ENCODE data around the gene CNMD.

Gene CNMD
- total RNA-seq: 0 reads per million in 9 experiments

DNA sequence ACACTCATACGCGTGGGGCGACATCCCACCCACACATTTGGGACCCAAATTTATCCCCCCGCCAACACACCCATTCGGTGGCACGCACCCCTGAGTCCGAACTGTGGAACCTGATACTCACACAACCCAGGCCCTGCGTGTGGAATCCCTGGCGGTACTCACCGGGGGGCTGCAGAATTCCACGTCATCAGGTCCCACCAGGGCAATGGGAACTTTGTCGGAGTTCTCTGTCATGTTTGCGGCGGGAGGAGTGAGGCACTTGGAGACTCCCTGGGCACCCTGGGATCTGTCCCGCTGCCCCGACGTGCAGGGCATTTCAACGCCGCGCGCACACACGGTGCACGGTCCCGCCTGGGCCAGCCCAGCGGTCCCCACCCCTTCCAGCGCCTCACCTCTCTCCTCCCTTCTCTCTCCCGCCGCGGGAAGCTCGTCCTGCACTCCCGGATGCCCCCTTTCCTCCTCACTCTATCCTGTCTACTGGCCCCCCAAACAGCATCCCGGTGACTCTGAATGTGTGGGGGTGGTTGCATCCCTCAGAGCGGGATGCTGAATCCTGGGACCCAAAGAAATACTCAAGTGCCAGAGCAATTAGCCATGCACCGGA is at the start of gene CNMD:
TSS of gene CNMD (minus strand) at position 353 of the 604 bp plus-strand sequence. CDS start at position 234, 119 bp downstream.
- peak within 1 kb of the TSS; percentile 51 to 59 for H3K4me3 Mint-ChIP-seq

DNA sequence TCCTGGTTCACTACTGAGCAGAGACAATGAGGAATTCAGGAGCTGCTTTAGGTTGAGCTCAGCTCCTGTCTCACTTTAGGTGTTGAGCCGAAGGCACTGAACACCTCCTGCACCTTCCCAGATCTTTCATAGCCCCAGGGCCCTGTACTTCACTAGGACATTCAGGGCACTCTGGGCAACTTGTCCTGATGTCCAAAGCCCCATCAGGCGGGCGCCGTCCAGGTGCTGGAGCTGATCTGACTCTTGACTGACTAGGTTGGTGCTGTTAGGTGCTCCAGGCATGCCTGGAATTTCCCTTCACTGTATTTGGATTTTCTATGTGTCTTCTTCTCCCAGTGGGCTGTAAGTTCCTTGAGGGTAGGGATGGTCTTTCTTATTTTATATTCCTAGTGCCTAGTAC is 48.4 kb upstream of the CNMD start:
- no peak overlapping the region for H3K27ac Mint-ChIP-seq
- no peak overlapping the region for H3K4me3 Mint-ChIP-seq

More for the DNA sequence above, at the start of gene CNMD:
- H3K9me3 Mint-ChIP-seq: no peaks in the 10 kb centered on the region
- H3K4me1 Mint-ChIP-seq (ENCODE audit: low read depth in 2 of 2): peaks cover 2 to 3% of the 10 kb centered on the region in 2 donors
- DNase-seq: no peak
- H3K27me3 Mint-ChIP-seq: peaks cover 58 to 60% of the 10 kb centered on the region in 2 donors
- ATAC-seq (replicated peaks): no peak
- H3K27ac Mint-ChIP-seq: peak within 1 kb of the TSS in 1 of 2 donors; percentile 31
- H3K36me3 Mint-ChIP-seq (ENCODE audit: insufficient read depth): no peaks in the 10 kb centered on the region

DNA sequence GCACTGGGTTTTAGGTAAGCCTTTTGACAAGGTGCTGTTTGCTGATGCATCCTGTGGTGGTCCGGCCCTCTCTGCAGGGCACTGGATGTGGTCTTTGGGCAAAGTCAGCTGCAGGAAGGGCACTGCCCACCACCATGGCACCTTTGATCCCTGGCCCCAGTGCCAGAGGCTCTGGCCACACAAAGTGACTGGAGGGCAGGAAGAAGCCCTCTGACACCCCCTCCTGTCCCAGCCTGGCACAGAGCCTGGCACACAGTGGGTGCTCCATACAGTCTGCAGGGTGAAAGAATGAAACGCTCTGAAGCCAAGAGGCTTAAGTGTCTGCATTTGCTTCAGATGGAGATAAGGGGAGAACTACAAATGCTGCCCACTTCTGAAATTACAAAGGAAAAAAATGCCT is 47.6 kb upstream of the CNMD start:
- ATAC-seq (replicated peaks) (no peak), DNase-seq (no peak)
- no peaks in the 10 kb centered on the region for H3K4me1 Mint-ChIP-seq (ENCODE audit: low read depth in 2 of 2)
- H3K9me3 Mint-ChIP-seq: no peaks in the 10 kb centered on the region
- no peaks in the 10 kb centered on the region for H3K36me3 Mint-ChIP-seq (ENCODE audit: insufficient read depth)
- no peak overlapping the region for H3K27ac Mint-ChIP-seq
- H3K27me3 Mint-ChIP-seq: peaks cover 17 to 43% of the 10 kb centered on the region in 2 donors
- H3K4me3 Mint-ChIP-seq: no peak overlapping the region

More for the DNA sequence above, 48.4 kb upstream of the CNMD start:
- Mint-ChIP-seq H3K27me3 (peaks cover 17 to 43% of the 10 kb centered on the region in 2 donors), H3K4me1 (ENCODE audit: low read depth in 2 of 2) (no peaks in the 10 kb centered on the region), H3K9me3 (no peaks in the 10 kb centered on the region), H3K36me3 (ENCODE audit: insufficient read depth) (no peaks in the 10 kb centered on the region)
- ATAC-seq (replicated peaks) (no peak), DNase-seq (no peak)

DNA sequence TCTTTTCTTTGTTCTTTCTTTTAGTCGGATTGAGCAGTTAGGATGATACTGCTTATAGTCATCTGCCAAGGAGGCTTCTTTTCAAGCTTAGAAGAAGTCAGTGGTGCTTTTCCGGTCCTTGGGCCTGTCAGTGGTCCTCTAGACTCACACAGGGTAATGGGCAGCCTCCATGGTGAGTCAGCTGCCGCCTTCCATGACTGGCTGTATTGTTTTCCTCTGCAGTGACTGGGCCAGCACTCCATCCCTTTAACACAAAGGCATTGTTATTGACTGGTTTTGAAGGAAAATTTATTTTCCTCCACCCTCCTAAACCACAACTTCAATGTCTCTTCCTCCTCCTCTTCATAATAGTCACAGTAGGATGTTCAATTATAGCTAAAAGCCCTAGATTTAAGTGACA is 47.1 kb upstream of the CNMD start:
- no peak for ATAC-seq (replicated peaks)
- Mint-ChIP-seq H3K27me3 (peaks cover 17 to 43% of the 10 kb centered on the region in 2 donors), H3K36me3 (ENCODE audit: insufficient read depth) (no peaks in the 10 kb centered on the region), H3K27ac (no peak overlapping the region), H3K4me3 (no peak overlapping the region), H3K4me1 (ENCODE audit: low read depth in 2 of 2) (no peaks in the 10 kb centered on the region), H3K9me3 (no peaks in the 10 kb centered on the region)
- no peak for DNase-seq

DNA sequence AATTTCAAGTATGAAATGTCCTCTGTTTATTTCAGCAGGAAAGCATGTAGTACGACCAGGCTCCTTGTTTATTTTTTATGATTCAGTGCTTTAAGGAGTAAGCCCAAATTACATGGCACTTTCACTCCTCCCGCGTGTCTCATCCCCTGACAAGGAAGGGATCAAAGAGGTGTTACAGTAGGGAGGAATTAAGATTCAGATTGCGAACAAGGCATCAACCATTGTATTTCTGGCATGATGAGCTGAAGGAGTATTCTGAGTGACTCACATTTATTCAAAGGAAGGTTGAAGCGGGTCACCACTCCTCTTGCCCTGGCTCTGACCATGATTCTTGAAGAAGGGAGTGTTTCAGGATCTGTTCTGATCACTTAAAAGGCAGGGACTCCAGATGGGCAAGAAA is 46.1 kb upstream of the CNMD start:
- ATAC-seq (replicated peaks) (no peak), DNase-seq (no peak)
- Mint-ChIP-seq H3K27ac (no peak overlapping the region), H3K4me3 (no peak overlapping the region), H3K36me3 (ENCODE audit: insufficient read depth) (no peaks in the 10 kb centered on the region), H3K9me3 (no peaks in the 10 kb centered on the region), H3K27me3 (peaks cover 17 to 41% of the 10 kb centered on the region in 2 donors), H3K4me1 (ENCODE audit: low read depth in 2 of 2) (no peaks in the 10 kb centered on the region)

DNA sequence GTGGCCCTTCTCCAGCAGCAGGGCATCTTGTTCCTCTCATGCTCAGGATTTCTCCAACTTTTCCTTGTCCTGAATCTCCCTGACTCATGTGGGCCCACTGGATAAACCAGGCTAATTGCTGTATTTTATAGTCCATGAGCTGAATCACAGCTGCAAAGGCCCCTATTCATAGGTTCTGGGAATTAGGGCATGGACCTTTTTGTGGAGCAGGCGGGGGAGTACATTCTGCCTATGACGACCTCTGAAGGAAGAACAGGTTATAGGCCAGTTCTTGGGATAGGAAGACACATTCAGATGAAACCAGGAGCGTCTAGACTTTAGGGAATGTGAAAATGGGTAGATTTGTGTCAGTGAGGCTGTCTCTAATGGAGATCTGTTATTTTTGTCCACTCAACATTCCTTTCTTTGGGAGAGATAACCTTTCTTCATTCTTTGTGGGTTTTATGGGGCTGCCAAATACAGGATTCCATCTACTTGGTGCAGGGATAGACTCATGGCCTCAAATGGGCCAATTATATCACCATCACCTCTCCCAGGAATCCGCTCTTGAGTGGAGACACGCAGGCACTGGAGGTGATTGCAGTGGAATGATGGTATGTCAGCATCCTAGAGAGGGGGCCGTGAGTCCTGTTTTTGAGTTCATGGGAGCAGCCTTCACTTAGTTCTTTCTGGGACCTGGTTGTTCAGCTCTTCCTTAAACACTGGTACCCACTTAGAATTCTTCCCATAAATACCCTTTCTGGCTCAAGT is 45.1 kb upstream of the CNMD start:
- ATAC-seq (replicated peaks) (no peak), DNase-seq (no peak)
- Mint-ChIP-seq H3K27me3 (peaks cover 10 to 33% of the 10 kb centered on the region in 2 donors), H3K4me1 (ENCODE audit: low read depth in 2 of 2) (no peaks in the 10 kb centered on the region), H3K36me3 (ENCODE audit: insufficient read depth) (no peaks in the 10 kb centered on the region), H3K27ac (no peak overlapping the region), H3K4me3 (no peak overlapping the region), H3K9me3 (no peaks in the 10 kb centered on the region)

DNA sequence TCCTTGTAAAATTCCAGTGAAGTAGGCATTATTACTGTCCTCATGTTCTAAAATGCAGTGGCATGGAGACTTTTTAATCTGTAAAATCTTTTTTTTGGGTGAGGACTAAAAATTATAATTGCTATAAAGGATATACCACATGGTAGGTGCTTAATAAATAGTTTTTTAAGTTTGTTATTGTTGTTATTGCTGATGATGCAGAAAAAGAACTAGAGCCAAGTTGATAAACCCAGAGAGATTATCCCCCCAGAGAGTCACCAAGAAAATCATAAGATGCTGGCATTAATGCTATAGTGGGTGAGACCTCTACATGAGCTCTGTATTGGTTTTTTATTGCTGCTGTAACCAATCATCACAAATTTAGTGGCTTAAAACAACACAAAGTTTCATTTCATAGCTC is 44.3 kb upstream of the CNMD start:
- peaks cover 15 to 39% of the 10 kb centered on the region in 2 donors for H3K27me3 Mint-ChIP-seq
- no peaks in the 10 kb centered on the region for H3K4me1 Mint-ChIP-seq (ENCODE audit: low read depth in 2 of 2)
- no peak for DNase-seq
- no peak overlapping the region for H3K27ac Mint-ChIP-seq
- H3K9me3 Mint-ChIP-seq: no peaks in the 10 kb centered on the region
- no peak overlapping the region for H3K4me3 Mint-ChIP-seq
- no peak for ATAC-seq (replicated peaks)
- no peaks in the 10 kb centered on the region for H3K36me3 Mint-ChIP-seq (ENCODE audit: insufficient read depth)

DNA sequence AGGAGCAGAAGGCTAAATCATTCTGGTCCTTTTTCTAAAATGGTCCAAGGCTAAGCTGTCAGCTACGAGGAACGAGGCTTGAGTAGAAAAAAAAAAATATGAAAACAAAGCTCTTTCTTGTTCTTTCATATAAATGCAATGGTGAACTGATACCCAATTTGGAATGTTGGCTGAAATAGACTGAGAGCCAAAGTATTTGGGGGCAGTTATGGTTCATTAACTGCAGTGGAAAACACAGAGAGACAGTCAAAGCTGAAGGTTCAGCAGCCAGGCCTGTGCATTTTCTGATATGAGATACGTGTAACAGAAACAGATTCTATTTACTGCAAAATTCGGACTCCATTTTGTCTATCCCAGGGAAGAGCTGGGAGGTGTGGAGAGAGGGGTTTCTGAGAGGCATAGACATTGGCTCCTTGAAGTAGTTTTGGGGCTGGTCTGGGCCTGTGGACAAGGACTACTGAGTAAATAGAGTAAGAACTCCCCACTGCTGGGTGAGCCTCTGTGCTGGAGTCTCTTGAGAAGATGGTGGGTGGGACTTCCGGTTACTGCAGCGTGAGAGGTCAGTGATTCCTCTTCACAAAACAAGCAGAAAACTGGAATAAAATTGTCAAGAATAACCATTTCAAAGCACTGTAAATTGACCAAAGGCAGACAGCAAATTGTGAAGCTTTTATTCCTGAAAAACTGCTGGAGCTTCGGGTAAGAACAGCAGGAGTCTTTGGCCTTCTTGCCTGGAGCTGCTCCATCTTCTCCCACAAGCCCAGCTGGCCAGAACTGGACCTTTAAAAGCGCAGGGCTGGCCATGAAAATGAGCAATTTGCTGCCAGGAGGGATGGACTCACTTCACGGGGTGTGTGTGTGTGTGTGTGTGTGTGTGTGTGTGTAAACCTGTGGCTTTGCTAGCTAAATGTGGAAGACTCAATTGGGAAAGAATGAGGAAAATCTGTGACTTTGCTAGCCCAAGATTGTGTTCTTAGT is 43.1 kb upstream of the CNMD start:
- Mint-ChIP-seq H3K4me1 (ENCODE audit: low read depth in 2 of 2) (no peaks in the 10 kb centered on the region), H3K36me3 (ENCODE audit: insufficient read depth) (no peaks in the 10 kb centered on the region), H3K27ac (no peak overlapping the region), H3K9me3 (no peaks in the 10 kb centered on the region), H3K27me3 (peaks cover 17 to 36% of the 10 kb centered on the region in 2 donors), H3K4me3 (no peak overlapping the region)
- ATAC-seq (replicated peaks): no peak
- no peak for DNase-seq

DNA sequence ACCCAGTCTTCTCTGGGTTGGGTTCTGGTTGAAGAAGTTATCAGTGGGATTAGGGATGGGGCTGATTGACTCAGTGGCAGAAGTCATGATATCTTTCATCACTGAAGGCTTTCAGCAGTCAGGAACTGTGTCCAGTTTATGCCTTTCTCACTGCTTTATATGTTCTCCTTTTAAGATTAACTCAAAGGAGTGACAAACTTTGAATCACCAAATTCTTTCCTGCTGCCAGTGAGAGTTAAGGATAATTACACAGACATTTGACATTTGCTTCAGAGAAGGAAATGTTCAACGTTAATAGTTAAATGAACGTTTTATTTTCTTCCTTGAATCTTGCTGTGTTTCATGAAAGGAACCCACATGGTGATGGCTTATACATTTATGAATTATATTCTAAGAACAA is 41.0 kb upstream of the CNMD start:
- Mint-ChIP-seq H3K4me3 (no peak overlapping the region), H3K36me3 (ENCODE audit: insufficient read depth) (no peaks in the 10 kb centered on the region), H3K9me3 (no peaks in the 10 kb centered on the region), H3K4me1 (ENCODE audit: low read depth in 2 of 2) (no peaks in the 10 kb centered on the region), H3K27me3 (peaks cover 28 to 42% of the 10 kb centered on the region in 2 donors), H3K27ac (no peak overlapping the region)
- ATAC-seq (replicated peaks) (no peak), DNase-seq (no peak)

DNA sequence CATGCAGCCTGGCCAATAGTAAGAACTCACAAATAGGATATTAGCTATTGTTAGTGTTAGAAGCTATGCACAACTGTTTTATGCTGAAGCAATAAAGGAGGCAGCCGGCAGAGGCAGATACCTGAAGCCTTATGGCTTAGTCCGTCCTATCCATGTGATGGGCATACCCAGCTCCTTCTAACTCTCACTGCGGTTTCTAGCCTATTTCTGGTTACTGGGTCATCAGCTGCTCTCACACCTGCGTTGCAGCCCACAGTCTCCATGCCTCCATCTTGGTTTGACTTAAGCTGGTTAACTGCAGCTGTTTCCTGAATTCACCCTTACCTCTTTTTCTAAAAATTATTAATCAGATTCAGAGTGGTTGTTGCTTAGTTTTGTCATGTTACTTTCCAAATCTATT is 40.5 kb upstream of the CNMD start:
- H3K27ac Mint-ChIP-seq: no peak overlapping the region
- DNase-seq (no peak), ATAC-seq (replicated peaks) (no peak)
- H3K4me3 Mint-ChIP-seq: no peak overlapping the region
- no peaks in the 10 kb centered on the region for H3K9me3 Mint-ChIP-seq
- H3K36me3 Mint-ChIP-seq (ENCODE audit: insufficient read depth): no peaks in the 10 kb centered on the region
- H3K27me3 Mint-ChIP-seq: peaks cover 34 to 42% of the 10 kb centered on the region in 2 donors
- H3K4me1 Mint-ChIP-seq (ENCODE audit: low read depth in 2 of 2): no peaks in the 10 kb centered on the region

DNA sequence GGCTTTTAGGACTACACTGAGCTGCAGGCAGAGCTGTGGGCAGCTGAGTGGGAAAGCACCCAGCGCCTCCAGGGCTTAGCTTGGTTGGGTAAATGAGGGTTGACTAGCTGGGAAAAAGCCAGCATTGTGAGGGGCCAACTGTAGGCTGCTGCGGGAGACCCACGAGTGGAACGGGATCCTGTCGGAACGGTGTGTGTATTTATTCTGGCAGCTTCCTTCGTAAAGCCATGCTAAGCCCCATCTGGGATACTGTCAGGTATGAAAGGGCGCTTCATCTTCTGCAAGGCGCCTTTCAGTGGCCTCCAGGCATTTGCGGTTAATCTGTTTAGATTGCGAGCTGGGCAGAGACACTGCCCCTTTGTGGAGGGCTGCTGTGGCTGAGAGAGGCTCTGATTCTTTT is 39.5 kb upstream of the CNMD start:
- Mint-ChIP-seq H3K27me3 (peaks cover 36 to 37% of the 10 kb centered on the region in 2 donors), H3K4me1 (ENCODE audit: low read depth in 2 of 2) (no peaks in the 10 kb centered on the region), H3K27ac (no peak overlapping the region), H3K4me3 (no peak overlapping the region), H3K36me3 (ENCODE audit: insufficient read depth) (no peaks in the 10 kb centered on the region), H3K9me3 (no peaks in the 10 kb centered on the region)
- ATAC-seq (replicated peaks): no peak
- DNase-seq: no peak

DNA sequence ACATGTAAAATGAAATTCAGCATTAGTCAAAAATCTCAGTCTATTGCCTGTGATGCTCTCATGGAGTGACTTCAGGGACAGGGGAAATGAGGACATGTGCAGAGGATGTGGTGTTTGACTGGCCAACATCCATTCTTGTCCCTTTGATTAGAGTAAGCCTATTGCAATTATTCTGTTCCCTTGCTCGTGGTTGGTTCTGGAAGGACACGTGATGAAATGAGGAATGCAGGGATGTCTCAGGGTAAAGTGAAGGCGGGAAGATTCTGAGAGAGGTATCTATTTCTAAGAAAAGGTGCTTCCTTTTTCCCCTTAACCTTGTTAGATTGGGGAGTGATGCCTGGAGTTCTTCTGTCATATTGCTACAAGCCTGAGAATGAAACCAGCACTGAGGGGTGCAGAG is 37.1 kb upstream of the CNMD start:
- ATAC-seq (replicated peaks): no peak
- H3K27ac Mint-ChIP-seq: no peak overlapping the region
- no peaks in the 10 kb centered on the region for H3K4me1 Mint-ChIP-seq (ENCODE audit: low read depth in 2 of 2)
- H3K9me3 Mint-ChIP-seq: no peaks in the 10 kb centered on the region
- peaks cover 46 to 58% of the 10 kb centered on the region in 2 donors for H3K27me3 Mint-ChIP-seq
- DNase-seq: no peak
- no peaks in the 10 kb centered on the region for H3K36me3 Mint-ChIP-seq (ENCODE audit: insufficient read depth)
- H3K4me3 Mint-ChIP-seq: no peak overlapping the region

DNA sequence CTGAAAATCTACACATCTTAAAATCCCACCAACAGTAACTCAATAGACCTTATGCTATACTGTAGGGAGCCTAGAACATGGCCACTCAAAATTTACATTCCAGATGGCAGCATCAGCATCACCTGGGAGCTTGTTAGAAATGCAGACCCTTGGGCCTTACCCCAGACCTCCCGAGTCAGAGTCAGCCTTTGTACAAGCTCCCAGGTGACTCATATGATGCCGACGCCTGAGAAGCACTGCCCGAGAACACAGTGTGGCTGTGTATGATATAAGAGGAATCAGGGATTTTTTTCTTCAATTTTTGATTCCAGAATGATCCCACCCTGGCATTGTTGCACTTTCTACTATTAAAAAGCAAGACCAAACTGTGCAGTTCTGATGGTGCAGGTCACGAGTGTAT is 35.9 kb upstream of the CNMD start:
- Mint-ChIP-seq H3K4me1 (ENCODE audit: low read depth in 2 of 2) (no peaks in the 10 kb centered on the region), H3K36me3 (ENCODE audit: insufficient read depth) (no peaks in the 10 kb centered on the region), H3K9me3 (no peaks in the 10 kb centered on the region), H3K4me3 (no peak overlapping the region), H3K27me3 (peaks cover 54 to 65% of the 10 kb centered on the region in 2 donors), H3K27ac (no peak overlapping the region)
- DNase-seq: no peak
- ATAC-seq (replicated peaks): no peak

All from effector memory CD8-positive, alpha-beta T cell (primary cell).